Skeletal muscle tissue (tissue), 4 donors: Measurements from ENCODE around the gene SNRNP48. TPM values are rescaled to one million over a fixed set of nuclear protein-coding genes. Genes with fewer than 3 reads are reported as not detected.

Source experiments
- H3K27ac ChIP-seq: one replicate; pipeline ENCODE4 v1.7.0; 2013; ENCODE audit warnings: mild to moderate bottlenecking, low read depth, low read length, inconsistent platforms
- H3K27me3 ChIP-seq, 3 donors: one replicate each; pipeline ENCODE4 v1.7.0; 2013; ENCODE audit warnings: low read length in 3 of 3; ENCODE audit not compliant: control insufficient read depth in 3 of 3, insufficient read depth in 3 of 3
- H3K36me3 ChIP-seq, 3 donors: one replicate each; pipeline ENCODE4 v1.7.0; 2013; ENCODE audit warnings: low read length in 3 of 3; ENCODE audit not compliant: control insufficient read depth in 3 of 3, insufficient read depth in 3 of 3
- H3K4me1 ChIP-seq, 3 donors: one replicate each; pipeline ENCODE4 v1.7.0; 2013; ENCODE audit warnings: low read length in 3 of 3, mild to moderate bottlenecking in 3 of 3; ENCODE audit not compliant: control insufficient read depth in 3 of 3, insufficient read depth in 3 of 3
- H3K4me3 ChIP-seq, 3 donors: one replicate each; pipeline ENCODE4 v1.7.0; 2013; ENCODE audit warnings: low read length in 3 of 3
- H3K9ac ChIP-seq, 3 donors: one replicate each; pipeline ENCODE4 v1.7.0; 2013; ENCODE audit warnings: low read length in 3 of 3, mild to moderate bottlenecking in 3 of 3, moderate library complexity in 2 of 3, low read depth in 1 of 3
- H3K9me3 ChIP-seq, 3 donors: one replicate each; pipeline ENCODE4 v1.7.0; 2013; ENCODE audit warnings: low read length in 3 of 3; ENCODE audit not compliant: control insufficient read depth in 3 of 3
- total RNA-seq: library from RNA; depleted of rRNA; stranded (reverse); fragments of >200 nt; gene quantifications from one replicate; pipeline ENCODE4 v1.2.3, GENCODE V29; 2014
- donor health status: Osteomylitis.

Gene SNRNP48
- total RNA-seq, 1 donor from 2014 or later = 7.3 TPM

- H3K9me3 ChIP-seq = no peaks in the 10 kb centered on the region
- no peak overlapping the region for H3K27ac ChIP-seq
- no peak overlapping the region for H3K4me3 ChIP-seq
- no peaks in the 10 kb centered on the region for H3K36me3 ChIP-seq
- no peaks in the 10 kb centered on the region for H3K4me1 ChIP-seq
- H3K9ac ChIP-seq = no peak overlapping the region
- H3K27me3 ChIP-seq = peaks cover 10 to 24% (median 17%) of the 10 kb centered on the region in 3 donors
Measured at GRCh38 chr6:7558781-7559180, 31.2 kb upstream of the SNRNP48 start.

GRCh38 chr6:7559196-7559595 lies 30.8 kb upstream of the SNRNP48 start:
- Histone ChIP-seq H3K27me3 (peaks cover 10 to 24% (median 17%) of the 10 kb centered on the region in 3 donors), H3K9ac (no peak overlapping the region), H3K27ac (no peak overlapping the region), H3K4me3 (no peak overlapping the region), H3K36me3 (no peaks in the 10 kb centered on the region), H3K4me1 (no peaks in the 10 kb centered on the region), H3K9me3 (no peaks in the 10 kb centered on the region)

GRCh38 chr6:7559651-7560385 lies 30.2 kb upstream of the SNRNP48 start:
- H3K9me3 ChIP-seq = no peaks in the 10 kb centered on the region
- H3K9ac ChIP-seq = no peak overlapping the region
- H3K36me3 ChIP-seq = no peaks in the 10 kb centered on the region
- H3K27me3 ChIP-seq = peaks cover 10 to 24% (median 15%) of the 10 kb centered on the region in 3 donors
- H3K27ac ChIP-seq = no peak overlapping the region
- no peaks in the 10 kb centered on the region for H3K4me1 ChIP-seq
- H3K4me3 ChIP-seq = no peak overlapping the region

DNA sequence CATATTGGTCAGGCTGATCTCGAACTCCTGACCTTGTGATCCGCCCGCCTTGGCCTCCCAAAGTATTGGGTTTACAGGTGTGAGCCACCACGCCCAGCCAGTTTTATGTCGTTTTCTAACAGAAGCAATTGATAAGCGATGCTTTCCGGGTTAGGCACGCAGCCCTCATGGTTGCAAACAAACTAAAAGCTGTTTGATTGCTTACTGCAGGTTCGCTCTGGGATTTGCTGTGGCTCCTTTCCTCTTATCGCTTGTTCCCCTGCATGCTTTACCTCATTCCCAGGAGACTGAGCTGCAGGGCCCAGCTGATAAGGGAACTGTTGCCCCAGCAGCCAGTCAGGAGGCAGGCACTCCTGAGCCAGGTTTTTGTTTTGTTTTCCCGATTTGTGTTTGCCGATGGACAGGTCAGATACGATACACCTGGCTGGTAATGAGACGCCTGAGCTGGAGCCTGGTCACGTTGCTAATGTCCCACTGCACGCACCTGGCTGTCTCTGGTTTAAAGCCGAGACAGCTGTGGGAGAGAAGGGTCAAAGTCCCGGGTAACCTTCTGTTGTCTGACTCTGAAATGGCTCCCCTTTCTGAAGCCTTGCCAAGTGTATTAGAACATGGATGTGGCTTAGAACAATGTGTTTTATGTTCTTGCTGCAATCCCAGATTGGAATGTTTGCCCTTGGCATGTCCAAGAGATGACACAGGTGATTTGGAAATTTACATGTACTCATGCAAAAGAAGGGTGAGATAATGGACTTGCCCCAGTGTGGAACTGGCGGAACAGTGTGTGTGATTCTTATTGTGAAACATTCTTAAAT lies 28.6 kb upstream of the SNRNP48 start:
- H3K27ac ChIP-seq = no peak overlapping the region
- no peak overlapping the region for H3K4me3 ChIP-seq
- H3K36me3 ChIP-seq = no peaks in the 10 kb centered on the region

DNA sequence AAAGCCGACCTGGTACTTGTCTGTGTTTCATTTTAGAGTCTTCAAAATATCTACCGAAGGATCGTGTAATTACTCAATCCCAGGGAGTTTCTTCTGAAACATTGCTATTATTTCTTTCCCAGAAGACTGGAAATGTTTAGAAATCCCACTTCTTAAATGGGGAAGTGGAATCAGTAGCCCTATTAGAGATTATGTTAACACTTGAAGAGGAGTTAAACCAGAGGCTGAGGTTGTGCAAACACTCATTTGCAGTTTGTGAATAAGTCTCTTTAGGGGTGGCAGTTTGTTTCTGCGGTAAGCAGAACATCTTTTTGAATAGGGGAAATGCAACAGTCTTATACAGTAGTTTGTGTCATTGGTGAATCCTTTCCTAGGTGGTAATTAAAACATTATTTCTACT lies 27.2 kb upstream of the SNRNP48 start:
- Histone ChIP-seq H3K9ac (no peak overlapping the region), H3K9me3 (no peaks in the 10 kb centered on the region), H3K27ac (no peak overlapping the region), H3K4me1 (no peaks in the 10 kb centered on the region), H3K27me3 (peaks cover 9 to 26% (median 12%) of the 10 kb centered on the region in 3 donors), H3K36me3 (no peaks in the 10 kb centered on the region), H3K4me3 (no peak overlapping the region)

More for the DNA sequence above, 28.6 kb upstream of the SNRNP48 start:
- Histone ChIP-seq H3K27me3 (peaks cover 7 to 26% (median 12%) of the 10 kb centered on the region in 3 donors), H3K9ac (no peak overlapping the region), H3K4me1 (no peaks in the 10 kb centered on the region), H3K9me3 (no peaks in the 10 kb centered on the region)

GRCh38 chr6:7566107-7566506 lies 23.9 kb upstream of the SNRNP48 start:
- Histone ChIP-seq H3K9ac (no peak overlapping the region), H3K27me3 (peaks cover 10 to 20% (median 16%) of the 10 kb centered on the region in 3 donors), H3K27ac (no peak overlapping the region), H3K36me3 (no peaks in the 10 kb centered on the region), H3K9me3 (no peaks in the 10 kb centered on the region), H3K4me1 (no peaks in the 10 kb centered on the region), H3K4me3 (no peak overlapping the region)

GRCh38 chr6:7566617-7567173 lies 23.3 kb upstream of the SNRNP48 start:
- Histone ChIP-seq H3K4me1 (no peaks in the 10 kb centered on the region), H3K27me3 (peaks cover 4 to 17% (median 10%) of the 10 kb centered on the region in 3 donors), H3K36me3 (no peaks in the 10 kb centered on the region), H3K9me3 (no peaks in the 10 kb centered on the region), H3K27ac (no peak overlapping the region), H3K9ac (no peak overlapping the region), H3K4me3 (no peak overlapping the region)

GRCh38 chr6:7568021-7568420 lies 22.0 kb upstream of the SNRNP48 start:
- Histone ChIP-seq H3K36me3 (no peaks in the 10 kb centered on the region), H3K9me3 (no peaks in the 10 kb centered on the region), H3K4me3 (no peak overlapping the region), H3K27ac (no peak overlapping the region), H3K4me1 (no peaks in the 10 kb centered on the region), H3K27me3 (peaks cover 3 to 17% (median 5%) of the 10 kb centered on the region in 3 donors), H3K9ac (no peak overlapping the region)

GRCh38 chr6:7569082-7569481 lies 20.9 kb upstream of the SNRNP48 start:
- no peak overlapping the region for H3K4me3 ChIP-seq
- H3K27me3 ChIP-seq = peaks cover 3 to 17% (median 5%) of the 10 kb centered on the region in 3 donors
- no peaks in the 10 kb centered on the region for H3K36me3 ChIP-seq
- H3K9me3 ChIP-seq = no peaks in the 10 kb centered on the region
- no peaks in the 10 kb centered on the region for H3K4me1 ChIP-seq
- H3K27ac ChIP-seq = no peak overlapping the region
- no peak overlapping the region for H3K9ac ChIP-seq
